Stimulated activated CD8-positive, alpha-beta memory T cell treated with anti-CD3 and anti-CD28 coated beads, Interleukin-4, amount 100 ng/mL, for 1 hour (primary cell): ENCODE data around the gene ADAD2.
"Not testable (repeated sequence)": the region's sequence is repeated elsewhere in the genome, so short reads cannot be mapped to it uniquely, and the experiment has no call there.

Source experiments
- DNase-seq, 2 donors: peaks; one replicate each; pipeline ENCODE4 v3.0.0-alpha.2; 2020; ENCODE audit warnings: low read depth in 2 of 2, low spot score in 1 of 2

ADAD2 gene

GRCh38 chr16:84195201-84196093 is 4.5 kb downstream of the ADAD2 start:
- no peak for DNase-seq

- DNase-seq = no peak
Measured at GRCh38 chr16:84196101-84196500, 5.1 kb downstream of the ADAD2 start.

- DNase-seq = no peak
Measured at GRCh38 chr16:84196727-84197394, 5.9 kb downstream of the ADAD2 start.

GRCh38 chr16:84197466-84198128 is 6.6 kb downstream of the ADAD2 start:
- no peak for DNase-seq

GRCh38 chr16:84198401-84198800 is 7.4 kb downstream of the ADAD2 start:
- no peak for DNase-seq

- no peak for DNase-seq
Measured at GRCh38 chr16:84199097-84199496, 8.1 kb downstream of the ADAD2 start.

- DNase-seq = no peak
Measured at GRCh38 chr16:84199861-84200260, 8.9 kb downstream of the ADAD2 start.

- DNase-seq = not testable (repeated sequence)
Measured at GRCh38 chr16:84204551-84204950, 13.6 kb downstream of the ADAD2 start.

GRCh38 chr16:84205123-84205522 is 14.2 kb downstream of the ADAD2 start:
- DNase-seq = not testable (repeated sequence)

GRCh38 chr16:84205976-84206691 is 15.2 kb downstream of the ADAD2 start:
- DNase-seq = no peak

GRCh38 chr16:84207251-84207650 is 16.3 kb downstream of the ADAD2 start:
- DNase-seq = no peak

- no peak for DNase-seq
Measured at GRCh38 chr16:84207879-84208278, 16.9 kb downstream of the ADAD2 start.

GRCh38 chr16:84209989-84210388 is 19.0 kb downstream of the ADAD2 start:
- no peak for DNase-seq

GRCh38 chr16:84212154-84212553 is 21.2 kb downstream of the ADAD2 start:
- no peak for DNase-seq

- no peak for DNase-seq
Measured at GRCh38 chr16:84212631-84213030, 21.7 kb downstream of the ADAD2 start.

GRCh38 chr16:84214451-84215066 is 23.6 kb downstream of the ADAD2 start:
- DNase-seq = no peak

- no peak for DNase-seq
Measured at GRCh38 chr16:84215531-84215930, 24.6 kb downstream of the ADAD2 start.

- not testable (repeated sequence) for DNase-seq
Measured at GRCh38 chr16:84216144-84216543, 25.2 kb downstream of the ADAD2 start.

GRCh38 chr16:84218176-84218823 is 27.3 kb downstream of the ADAD2 start:
- DNase-seq = no peak

GRCh38 chr16:84218956-84219355 is 28.0 kb downstream of the ADAD2 start:
- DNase-seq = no peak
